Mononuclear cell (primary cell): Measurements from ENCODE around the gene TRIM58. TPM values are rescaled to one million over a fixed set of nuclear protein-coding genes. Genes with fewer than 3 reads are reported as not detected.

ENCODE experiments used
- H3K27me3 ChIP-seq: 2 replicates; pipeline ENCODE4 v1.6.0; 2011; ENCODE audit warnings: low read length, control low read depth; ENCODE audit not compliant: insufficient read depth
- H3K4me1 ChIP-seq: 2 replicates; pipeline ENCODE4 v1.5.1; 2011; ENCODE audit warnings: mild to moderate bottlenecking, low read length, control low read depth; ENCODE audit not compliant: insufficient read depth
- H3K4me3 ChIP-seq: 2 replicates; pipeline ENCODE4 v1.5.1; 2011; ENCODE audit warnings: mild to moderate bottlenecking, low read length, moderate library complexity
- H3K9me3 ChIP-seq: 2 replicates; pipeline ENCODE4 v1.5.1; 2011; ENCODE audit warnings: low read depth, mild to moderate bottlenecking, control low read depth, low read length
- total RNA-seq: library from RNA; depleted of rRNA; stranded (reverse); fragments of >200 nt; gene quantifications from one replicate; pipeline ENCODE4 v1.2.3, GENCODE V29; 2012

Gene TRIM58
- total RNA-seq, 1 donor = 15.2 TPM

DNA sequence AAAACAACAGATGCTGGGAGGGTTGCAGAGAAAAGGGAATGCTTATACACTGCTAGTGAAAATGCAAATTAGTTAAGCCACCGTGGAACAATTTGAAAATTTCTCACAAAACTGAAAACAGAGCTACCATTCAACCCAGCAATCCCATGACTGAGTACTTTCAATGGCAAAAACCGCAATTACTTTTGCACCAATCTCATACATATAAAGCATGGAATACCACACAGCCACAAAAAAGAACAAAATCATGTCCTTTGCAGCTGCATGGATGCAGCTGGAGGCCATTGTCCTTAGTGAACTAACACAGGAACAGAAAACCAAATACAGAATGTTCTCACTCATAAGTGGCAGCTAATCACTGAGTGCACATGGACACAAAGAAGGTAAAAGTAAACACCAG lies 56.8 kb downstream of the TRIM58 start:
- Histone ChIP-seq H3K4me3 (no peak overlapping the region), H3K9me3 (no peaks in the 10 kb centered on the region), H3K4me1 (no peaks in the 10 kb centered on the region), H3K27me3 (no peaks in the 10 kb centered on the region)

DNA sequence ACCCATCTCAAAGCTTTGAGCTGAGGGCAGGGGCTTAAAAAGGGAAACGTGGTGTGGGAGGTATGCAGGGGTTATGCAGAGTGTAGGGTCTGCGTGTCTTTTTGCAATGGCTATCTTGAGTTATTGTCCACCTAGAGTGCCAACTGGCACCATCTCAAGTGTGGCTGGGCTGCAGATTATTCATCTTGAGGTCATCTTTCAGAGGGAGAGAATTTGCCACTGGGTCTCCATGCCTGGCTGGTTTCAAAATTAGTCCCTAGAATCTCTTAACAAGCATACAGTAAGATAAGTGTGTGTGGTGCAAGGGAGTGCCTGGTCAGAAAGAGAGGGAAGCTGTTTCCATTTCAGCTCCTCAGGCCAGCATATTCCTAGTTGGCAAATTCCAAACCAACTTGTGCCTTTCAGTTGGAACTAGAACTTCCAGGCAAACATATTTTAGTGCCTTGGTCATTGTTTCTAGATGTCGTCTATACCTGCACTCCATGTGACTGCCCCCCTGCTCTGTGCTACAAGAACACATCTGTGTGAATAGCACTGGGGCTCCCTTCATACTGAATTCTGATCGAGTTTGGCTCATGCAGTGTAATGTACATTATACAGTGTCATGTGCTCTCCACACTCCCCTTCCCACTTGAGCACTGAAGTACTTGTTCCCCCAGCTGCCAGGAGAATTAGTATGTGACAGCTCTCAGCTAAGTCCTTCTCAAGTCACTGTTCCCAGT lies 58.1 kb downstream of the TRIM58 start:
- H3K4me1 ChIP-seq = no peaks in the 10 kb centered on the region
- H3K4me3 ChIP-seq = no peak overlapping the region
- H3K27me3 ChIP-seq = no peaks in the 10 kb centered on the region
- no peaks in the 10 kb centered on the region for H3K9me3 ChIP-seq

DNA sequence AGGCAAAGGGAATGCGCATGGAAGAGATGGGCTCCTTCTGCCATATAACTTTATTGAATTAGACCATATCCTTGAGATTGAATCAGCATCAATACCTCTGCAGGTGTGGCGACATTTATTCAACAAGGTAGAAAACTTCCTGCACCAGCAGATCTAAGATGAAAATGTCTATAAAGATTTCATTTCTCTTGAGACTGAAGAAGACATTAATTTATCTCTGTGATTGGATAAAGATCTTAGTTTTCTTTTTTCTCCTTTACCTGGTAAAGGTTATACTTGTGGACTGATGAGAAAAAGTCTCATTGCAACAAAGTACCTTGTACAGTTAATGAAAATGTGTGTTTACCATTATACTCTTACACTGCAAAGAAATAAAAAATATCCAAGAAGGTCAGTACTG lies 63.0 kb downstream of the TRIM58 start, which contains the start of gene OR2T8:
OR2T8 (plus strand) TSS at position 301 of the 400 bp plus-strand sequence. CDS start 766 bp downstream, outside the sequence.
- no peak within 1 kb of the TSS for H3K4me3 ChIP-seq
- H3K4me1 ChIP-seq = no peaks in the 10 kb centered on the region
- no peaks in the 10 kb centered on the region for H3K27me3 ChIP-seq
- H3K9me3 ChIP-seq = no peaks in the 10 kb centered on the region

DNA sequence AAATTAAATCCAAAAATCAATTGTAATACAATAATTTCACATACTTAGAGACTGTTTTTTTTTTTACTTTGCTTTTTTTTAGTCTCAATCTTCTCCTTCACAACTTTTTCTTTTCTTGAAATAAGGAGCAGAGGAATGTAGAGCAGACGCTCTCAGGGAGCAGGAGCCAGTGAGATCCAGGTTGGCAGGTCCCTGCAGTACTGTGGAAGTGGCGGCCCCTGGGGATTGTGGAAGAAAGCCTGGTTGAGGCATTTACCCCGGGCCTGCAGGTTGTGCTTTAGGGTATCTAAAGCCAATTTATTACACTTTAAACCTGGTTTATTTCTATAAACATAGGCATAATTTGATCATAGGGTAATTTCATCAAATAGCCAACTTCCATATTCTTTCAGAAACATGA lies 67.0 kb downstream of the TRIM58 start:
- Histone ChIP-seq H3K9me3 (no peaks in the 10 kb centered on the region), H3K27me3 (no peaks in the 10 kb centered on the region), H3K4me3 (no peak overlapping the region), H3K4me1 (no peaks in the 10 kb centered on the region)

DNA sequence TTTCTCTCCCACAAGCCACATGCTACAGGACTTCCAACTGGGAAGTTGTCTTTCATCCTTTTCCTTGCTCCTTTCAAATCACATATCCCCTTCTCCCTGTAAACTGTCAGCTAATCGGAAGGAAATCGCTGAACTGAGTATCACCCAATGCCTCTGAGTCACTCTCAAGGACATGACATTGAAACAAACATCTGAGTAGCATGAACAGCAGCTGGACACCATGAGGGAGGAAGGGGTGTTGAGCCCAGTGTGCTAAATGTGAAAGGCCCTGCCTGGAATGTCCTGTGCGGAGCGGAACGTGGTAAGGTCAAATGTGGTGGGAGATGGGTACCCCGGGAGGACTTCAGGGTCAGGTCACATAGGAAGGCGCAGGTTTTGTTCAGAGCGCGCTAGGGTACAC lies 67.9 kb downstream of the TRIM58 start, which contains the start of gene OR2AJ1:
OR2AJ1 (plus strand) TSS at position 22 of the 400 bp plus-strand sequence. CDS start 8,880 bp downstream, outside the sequence.
- H3K9me3 ChIP-seq = no peaks in the 10 kb centered on the region
- H3K27me3 ChIP-seq = no peaks in the 10 kb centered on the region
- H3K4me3 ChIP-seq = no peak within 1 kb of the TSS
- no peaks in the 10 kb centered on the region for H3K4me1 ChIP-seq

Other genes with a start within 250 kb of the TRIM58 start
- 0.21 TPM for gene OR13G1, start 177.4 kb upstream of the TRIM58 start, total RNA-seq
- not detected for gene OR6F1, start 140.5 kb upstream of the TRIM58 start, total RNA-seq
- gene OR14K1, start 118.6 kb upstream of the TRIM58 start, total RNA-seq = not detected
- not detected for gene OR14A2, start 109.0 kb upstream of the TRIM58 start, total RNA-seq
- gene OR1C1, start 96.6 kb upstream of the TRIM58 start, total RNA-seq = not detected
- gene OR14A16, start 33.1 kb upstream of the TRIM58 start, total RNA-seq = not detected
- gene OR11L1, start 15.3 kb upstream of the TRIM58 start, total RNA-seq = not detected
- gene OR2W3, start 38.4 kb downstream of the TRIM58 start, total RNA-seq = 1.2 TPM
- gene OR2T8, start 63.1 kb downstream of the TRIM58 start, total RNA-seq = 0.10 TPM
- not detected for gene OR2AJ1, start 67.7 kb downstream of the TRIM58 start, total RNA-seq
- gene OR2L8, start 91.7 kb downstream of the TRIM58 start, total RNA-seq = 0.31 TPM
- 0.10 TPM for gene OR2AK2, start 108.0 kb downstream of the TRIM58 start, total RNA-seq
- gene OR2L5, start 156.5 kb downstream of the TRIM58 start, total RNA-seq = not detected
- gene OR2L2, start 172.9 kb downstream of the TRIM58 start, total RNA-seq = under 0.01 TPM
- gene OR2L3, start 189.6 kb downstream of the TRIM58 start, total RNA-seq = not detected
- gene OR2L13, start 238.0 kb downstream of the TRIM58 start, total RNA-seq = 0.21 TPM